Limb (tissue), 2 donors: ENCODE data around the gene RXYLT1.
"Not testable (repeated sequence)": the region's sequence is repeated elsewhere in the genome, so short reads cannot be mapped to it uniquely, and the experiment has no call there.

Experiments
- DNase-seq, 2 donors: peaks; one replicate each; pipeline ENCODE4 v3.0.0-alpha.2; 2016; ENCODE audit errors: extremely low spot score in 2 of 2

The RXYLT1 gene, protein sequence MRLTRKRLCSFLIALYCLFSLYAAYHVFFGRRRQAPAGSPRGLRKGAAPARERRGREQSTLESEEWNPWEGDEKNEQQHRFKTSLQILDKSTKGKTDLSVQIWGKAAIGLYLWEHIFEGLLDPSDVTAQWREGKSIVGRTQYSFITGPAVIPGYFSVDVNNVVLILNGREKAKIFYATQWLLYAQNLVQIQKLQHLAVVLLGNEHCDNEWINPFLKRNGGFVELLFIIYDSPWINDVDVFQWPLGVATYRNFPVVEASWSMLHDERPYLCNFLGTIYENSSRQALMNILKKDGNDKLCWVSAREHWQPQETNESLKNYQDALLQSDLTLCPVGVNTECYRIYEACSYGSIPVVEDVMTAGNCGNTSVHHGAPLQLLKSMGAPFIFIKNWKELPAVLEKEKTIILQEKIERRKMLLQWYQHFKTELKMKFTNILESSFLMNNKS

DNA sequence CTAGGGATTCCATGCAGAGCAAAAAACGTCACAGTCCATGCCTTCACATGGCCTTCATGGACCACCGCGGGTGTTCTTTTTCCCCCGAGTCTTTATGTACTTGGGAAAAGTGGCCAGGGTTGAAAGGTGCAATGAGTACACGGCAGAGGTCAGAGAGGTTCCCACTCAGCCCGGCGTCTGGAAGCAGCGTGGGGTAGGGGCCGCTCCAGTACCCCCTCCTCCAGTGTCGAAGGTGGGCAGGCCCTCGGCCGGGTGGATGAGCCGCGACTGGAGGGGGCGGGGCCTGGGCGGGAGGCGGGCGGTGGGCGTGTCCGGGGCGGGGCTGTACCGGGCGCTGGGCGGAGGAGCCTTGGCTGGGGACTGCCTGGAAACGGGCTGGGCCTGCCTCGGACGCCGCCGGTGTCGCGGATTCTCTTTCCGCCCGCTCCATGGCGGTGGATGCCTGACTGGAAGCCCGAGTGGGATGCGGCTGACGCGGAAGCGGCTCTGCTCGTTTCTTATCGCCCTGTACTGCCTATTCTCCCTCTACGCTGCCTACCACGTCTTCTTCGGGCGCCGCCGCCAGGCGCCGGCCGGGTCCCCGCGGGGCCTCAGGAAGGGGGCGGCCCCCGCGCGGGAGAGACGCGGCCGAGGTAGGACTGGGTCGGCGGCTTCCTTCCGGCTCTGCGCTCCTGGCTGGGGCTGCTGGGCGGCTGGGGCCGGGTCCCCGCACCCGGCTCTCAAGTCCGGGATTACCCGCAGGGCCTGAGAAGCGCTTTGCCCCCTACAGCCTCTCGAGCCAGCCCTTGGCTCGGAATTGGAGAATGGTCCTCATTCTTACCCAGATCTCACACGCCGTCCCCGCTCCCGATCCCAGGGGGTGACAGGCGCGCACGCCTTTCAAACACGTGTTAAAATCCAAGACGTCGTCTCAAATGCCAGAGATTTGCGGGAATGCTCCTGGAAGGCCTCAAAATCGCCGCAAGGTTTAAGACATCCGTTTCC, at the start of gene RXYLT1:
RXYLT1 (plus strand) TSS at position 412 of the 984 bp plus-strand sequence; CDS start at position 464, 52 bp downstream.
- peak; percentile 84 to 97 for DNase-seq

DNA sequence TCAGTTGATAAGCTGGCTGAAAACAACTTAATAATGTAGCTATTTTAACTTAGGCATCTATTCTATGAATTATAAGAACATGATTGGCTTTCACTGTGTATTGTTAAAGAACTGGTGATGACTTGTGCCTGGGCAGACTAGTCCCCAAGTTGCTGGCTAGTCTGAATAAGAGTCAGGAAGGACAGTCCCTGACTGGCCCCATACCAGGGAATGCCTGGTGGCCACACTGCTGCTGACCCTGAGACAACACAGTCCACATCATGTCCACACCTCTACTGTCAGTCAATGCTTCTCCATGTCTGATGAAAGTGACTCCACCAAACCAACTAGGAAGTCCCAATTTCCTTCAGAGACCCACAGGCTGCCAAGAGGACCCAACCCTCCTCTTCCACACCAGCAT, 46.9 kb upstream of the RXYLT1 start:
- not testable (repeated sequence) for DNase-seq

DNA sequence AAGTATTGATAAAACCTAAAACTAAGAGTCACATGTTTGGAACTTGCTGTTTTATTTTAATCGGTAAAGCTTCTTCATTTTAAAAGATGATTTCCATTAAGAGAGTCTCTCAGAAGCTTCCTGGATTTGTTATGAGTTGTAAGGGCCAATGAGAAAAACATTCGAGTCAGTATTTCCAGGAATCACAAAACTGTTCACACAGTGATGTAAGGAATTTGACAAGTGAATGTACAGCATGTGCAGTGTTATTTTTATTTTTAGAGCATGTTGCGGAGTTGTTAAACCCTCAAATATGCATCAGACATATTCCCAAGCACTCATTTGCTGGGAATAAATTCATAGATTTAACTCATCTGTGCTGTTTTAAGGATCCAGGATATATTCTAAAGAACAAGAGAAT, 46.1 kb upstream of the RXYLT1 start:
- DNase-seq = not testable (repeated sequence)

DNA sequence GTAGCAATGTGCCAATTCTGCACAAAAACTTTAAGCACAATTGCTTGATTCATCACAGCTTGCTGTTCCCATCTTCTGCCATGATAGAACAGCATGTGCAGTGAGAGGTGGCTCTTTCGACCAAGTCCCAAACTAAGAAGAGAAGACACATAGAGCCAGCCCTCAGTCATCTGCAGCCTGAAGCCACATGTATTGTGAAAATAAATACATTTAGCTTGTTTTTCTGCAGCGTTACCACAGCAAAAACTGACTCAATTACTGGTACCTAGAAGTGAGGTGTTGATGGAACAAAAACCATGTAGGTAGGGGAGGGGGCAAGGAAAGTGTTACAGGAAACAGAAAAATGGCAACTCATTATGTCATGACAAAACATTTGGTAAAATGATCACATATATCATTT, 39.2 kb upstream of the RXYLT1 start:
- not testable (repeated sequence) for DNase-seq

DNA sequence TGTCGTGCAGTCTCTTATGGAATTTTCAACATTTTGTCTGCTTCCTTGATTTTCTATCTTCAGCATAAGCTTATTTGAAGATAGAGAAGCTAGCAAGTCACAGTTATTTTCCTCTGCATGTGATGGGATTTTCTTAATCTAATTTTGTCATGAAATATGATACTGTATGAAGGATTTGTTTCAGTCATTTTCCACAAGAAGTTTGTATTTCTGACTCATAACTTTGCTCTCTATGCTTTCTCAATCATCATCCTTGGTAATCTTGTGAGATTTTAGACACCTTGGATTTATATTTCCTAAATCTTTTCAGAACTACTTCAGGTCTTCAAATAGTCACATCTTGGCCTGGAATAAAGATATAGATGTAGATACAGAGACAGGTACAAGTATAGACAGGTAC, 38.3 kb upstream of the RXYLT1 start:
- DNase-seq = not testable (repeated sequence)

DNA sequence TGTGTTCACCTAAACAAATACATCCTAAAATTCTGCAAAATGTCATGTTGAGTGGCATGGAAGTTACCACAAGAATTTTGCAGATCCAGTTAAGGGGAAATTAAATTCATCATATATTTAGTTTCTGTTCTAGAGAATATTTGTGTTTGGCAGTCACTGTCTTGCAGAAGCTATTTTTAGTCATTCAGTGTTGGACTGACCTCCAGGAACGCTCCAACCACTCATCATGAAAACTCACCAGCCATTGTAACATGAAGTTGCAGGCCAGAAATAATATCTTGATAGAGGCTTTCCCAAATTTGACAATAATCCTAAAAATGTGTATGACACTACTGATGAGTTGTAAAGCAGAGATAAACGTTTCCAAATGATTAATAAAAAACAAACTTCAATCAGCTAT, 35.6 kb upstream of the RXYLT1 start:
- DNase-seq = not testable (repeated sequence)

DNA sequence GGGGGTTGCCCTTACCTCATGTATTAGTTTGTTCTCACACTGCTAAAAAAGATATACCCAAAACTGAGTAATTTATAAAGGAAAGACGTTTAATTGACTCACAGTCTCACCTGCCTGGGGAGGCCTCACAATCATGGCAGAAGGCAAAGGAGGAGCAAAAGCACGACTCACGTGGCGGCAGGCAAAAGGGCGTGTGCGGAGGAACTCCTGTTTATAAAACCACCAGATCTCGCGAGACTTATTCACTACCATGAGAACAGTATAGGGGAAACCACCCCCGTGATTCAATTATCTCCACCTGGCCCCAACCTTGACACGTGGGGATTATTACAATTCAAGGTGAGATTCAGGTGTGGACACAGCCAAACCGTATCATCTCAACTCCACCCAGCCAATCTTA, 33.2 kb upstream of the RXYLT1 start:
- DNase-seq = not testable (repeated sequence)

DNA sequence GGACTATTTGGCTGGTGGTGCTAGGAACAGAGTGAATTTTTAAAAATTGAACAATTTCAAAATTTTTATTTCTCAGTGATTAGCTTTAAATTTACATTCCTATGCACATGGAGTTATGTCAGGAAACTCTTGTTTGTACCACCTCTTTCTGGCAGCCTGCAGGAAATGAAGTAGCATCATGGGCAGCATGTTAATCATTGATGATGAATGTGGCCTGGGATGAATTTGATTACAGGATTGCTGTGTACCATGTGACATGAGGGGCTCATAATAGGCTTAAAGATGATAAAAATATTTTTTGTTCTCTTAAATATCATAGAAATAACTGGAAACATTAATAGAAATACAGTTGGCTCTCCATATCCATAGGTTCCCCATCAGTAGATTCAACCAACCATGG, 32.6 kb upstream of the RXYLT1 start:
- not testable (repeated sequence) for DNase-seq

DNA sequence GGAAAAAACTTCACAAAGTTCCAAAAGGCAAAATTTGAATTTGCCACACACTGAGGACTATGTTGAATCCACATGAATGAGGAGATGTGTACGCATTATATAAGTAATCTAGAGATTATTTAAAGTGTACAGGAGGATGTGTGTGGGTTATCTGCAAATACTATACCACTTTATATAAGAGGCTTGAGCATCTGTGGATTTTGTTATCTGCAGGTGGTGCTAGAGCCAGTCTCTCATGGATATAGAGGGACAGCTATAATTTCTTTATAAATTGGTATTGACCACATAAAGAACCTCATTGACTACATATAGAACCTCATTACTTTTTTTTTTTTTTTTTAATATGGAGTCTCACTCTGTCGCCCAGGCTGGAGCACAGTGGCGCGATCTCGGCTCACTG, 32.2 kb upstream of the RXYLT1 start:
- no peak for DNase-seq

DNA sequence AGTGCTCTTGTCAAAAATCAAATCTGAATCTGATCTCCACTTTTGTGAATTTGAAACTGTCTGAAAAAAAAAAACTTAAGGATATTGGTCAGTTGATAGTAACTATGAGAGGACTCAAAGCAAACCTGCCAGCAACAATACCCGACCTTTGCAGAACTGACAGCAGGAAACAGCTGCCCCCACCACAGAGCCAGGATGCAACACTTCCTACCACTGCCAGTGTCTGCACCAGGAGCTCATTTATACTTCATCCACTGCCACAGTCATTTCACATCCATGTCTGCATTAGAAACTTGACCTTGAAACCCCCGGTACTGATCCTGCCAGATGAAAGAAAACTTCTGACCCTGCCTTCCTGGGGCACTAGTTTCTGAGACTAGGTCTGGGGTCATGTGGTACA, 27.4 kb upstream of the RXYLT1 start:
- no peak for DNase-seq

DNA sequence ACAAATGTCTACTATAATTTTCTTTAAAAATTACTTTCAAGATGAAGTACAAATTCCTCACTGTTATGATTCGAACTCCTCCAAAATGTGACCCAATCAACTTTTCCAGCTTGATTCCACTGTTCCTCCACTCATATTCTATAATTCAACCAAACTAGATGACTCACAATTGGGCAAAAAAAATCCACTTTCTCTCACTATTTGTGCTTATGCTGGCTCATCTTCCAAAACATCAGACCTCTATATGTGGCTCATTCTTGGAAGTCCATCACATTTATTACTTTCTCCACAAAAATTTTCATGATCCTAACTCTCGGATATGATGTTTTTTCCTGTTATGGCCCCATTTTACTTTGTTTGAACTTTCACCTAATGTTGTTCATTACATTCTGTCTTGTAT, 26.9 kb upstream of the RXYLT1 start:
- no peak for DNase-seq

DNA sequence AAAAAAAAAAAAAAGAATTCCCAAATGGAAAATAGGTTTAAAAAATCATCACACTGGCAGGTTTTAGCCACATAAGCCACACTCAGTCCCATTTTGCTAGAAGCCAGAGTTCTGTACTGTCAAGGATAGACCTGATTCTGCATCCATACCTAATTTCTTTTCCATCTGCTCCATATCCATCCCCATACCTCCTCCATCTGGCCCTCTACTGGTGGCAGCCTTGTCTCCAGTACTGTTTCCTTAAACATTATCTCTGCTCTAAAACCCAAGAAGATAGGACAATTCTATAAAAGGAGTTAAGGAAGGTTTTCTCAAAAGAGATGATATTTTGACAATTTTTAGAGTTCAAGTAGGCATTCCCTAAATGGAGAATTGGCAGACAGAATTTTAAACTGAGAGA, 26.0 kb upstream of the RXYLT1 start:
- no peak for DNase-seq

DNA sequence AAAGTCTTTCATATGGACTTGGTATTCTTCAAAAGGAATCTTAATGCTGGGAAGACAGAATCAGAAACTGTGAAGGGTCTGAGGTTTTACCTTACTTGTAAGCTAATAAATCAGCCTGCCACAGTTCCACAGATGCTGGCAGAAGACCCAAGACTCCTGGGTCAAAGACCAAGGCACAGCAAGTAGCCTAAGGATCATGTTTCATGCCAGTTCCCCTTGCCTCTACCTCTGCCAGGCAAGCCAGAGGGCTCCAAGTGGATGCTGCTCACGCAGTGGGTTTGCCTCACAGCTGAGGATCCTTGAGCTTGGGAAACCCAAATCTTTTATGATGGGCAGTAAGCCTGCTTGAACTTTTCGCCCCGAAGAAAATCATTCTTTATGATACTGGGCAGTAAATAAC, 15.2 kb upstream of the RXYLT1 start:
- DNase-seq = no peak

DNA sequence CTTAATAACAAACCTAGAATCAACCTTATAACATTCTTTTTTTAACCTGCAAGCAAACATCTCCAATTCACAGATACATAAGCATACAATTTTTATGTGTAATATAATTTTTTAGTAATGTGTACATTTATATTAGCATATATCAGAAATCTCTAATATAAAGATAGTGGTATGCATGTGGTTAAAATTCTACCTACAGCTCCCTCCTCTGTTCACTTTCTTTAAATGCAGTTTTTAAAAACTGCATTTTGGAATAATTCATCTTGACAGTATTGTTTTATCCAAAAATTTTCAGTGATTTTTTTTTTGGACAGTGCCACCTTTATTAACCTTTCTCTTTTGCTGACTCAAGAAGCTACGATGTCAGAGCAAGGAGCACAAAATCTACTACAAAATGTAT, 13.2 kb upstream of the RXYLT1 start:
- no peak for DNase-seq

DNA sequence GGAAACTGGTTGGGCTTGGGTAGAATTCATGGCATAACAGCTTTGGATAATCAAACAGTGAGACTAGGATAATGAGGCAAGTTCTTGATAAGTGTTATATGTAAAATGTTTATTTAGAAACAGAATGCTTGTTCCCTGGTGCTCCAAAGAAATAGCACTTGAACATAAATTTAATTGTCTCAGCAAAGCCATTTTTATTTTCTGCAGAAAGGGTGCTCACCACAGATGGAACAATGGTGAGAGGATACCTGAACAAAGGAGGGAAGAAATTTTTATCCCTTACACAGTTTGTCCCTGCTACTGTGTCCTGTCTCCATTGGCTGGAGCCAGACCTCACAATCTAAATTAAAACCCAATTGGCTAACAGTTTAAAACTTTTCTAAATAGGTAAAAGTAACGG, 9.3 kb upstream of the RXYLT1 start:
- DNase-seq = no peak

DNA sequence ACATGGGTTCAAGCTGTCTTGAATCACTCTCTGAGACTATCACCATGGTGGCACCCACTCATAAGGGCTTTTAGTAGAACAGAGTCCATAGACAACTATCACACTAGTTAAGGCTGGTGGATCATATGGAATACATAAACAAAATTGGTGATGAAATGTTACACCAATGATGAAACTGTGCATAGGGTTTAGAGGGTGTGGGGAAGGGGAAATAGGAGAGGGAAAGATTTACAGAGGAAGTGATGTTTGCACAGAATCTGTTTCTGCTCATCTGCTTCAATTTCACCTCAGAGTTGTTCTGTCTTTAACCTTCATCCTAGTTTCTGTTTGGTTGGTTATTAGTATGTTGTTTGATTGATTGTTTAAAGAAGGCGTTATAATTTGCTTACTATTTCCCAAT, 2.4 kb upstream of the RXYLT1 start:
- no peak for DNase-seq

DNA sequence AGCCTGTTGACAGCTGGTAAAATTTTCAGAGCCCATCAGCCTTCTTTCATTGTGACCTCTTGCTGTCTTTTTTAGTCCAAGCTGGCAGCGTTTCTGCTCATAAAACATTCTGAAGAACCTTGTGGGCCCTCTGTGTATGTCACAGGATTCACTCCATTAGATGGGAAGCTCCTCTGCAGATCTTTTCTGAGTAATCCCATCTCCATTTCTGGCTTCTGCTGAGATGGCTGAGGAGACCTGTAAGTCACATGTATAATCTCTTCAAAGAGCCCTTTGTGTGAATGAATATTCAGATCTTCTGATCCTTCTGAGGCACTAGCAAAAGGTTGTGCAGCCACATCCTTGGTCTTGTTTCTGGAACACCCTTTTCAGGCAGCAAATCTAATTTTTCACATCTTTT, 2.8 kb downstream of the RXYLT1 start:
- DNase-seq = no peak

DNA sequence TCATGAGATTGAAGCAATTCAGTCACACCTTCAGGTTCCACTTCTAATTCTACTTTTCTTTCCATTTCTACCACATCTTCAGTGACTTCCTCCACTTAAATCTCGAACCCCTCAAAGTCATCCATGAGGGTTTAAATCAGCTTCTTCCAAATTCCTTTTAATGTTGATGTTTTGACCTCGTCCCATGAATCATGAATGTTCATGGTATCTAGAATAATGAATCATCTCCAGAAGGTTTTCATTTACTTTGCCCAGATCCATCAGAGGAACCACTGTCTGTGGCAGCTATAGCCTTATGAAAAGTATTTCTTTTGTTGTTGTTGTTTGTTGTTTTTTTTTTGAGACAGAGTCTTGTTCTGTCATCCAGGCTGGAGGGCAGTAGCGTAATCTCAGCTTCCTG, 7.6 kb downstream of the RXYLT1 start:
- DNase-seq = no peak

DNA sequence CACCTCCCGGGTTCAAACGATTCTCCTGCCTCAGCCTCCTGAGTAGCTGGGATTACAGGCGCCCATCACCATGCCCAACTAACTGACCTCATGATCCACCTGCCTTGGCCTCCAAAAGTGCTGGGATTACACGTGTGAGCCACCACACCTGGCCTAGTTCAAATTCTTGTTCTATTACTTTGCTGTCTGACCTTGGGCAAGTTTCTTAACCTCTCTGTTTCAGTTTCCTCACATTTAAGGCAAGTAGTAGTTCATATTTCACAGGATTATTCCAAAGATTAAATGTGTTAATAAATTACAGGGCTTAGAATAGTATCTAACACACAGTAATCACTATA, 10.9 kb downstream of the RXYLT1 start:
- DNase-seq = no peak

DNA sequence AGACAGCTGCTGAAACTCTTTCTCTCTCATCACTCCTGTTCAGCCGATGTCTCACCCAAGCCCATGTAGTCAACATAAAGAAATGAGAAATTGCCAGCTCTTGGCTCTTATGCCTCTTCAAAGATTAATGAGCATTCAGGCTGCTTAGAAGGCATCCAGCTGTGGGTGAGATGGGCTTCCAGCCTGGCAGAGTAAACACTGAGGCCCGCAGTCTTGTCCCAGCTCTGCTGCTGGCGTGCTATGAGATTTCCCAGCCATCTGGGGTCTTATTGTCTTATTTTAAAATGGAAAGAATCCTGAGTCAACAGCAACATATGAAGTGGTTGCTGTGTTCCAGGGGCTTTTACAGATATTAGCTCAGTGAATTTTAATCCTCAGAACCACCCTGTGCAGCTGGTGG, 12.6 kb downstream of the RXYLT1 start:
- DNase-seq = no peak

DNA sequence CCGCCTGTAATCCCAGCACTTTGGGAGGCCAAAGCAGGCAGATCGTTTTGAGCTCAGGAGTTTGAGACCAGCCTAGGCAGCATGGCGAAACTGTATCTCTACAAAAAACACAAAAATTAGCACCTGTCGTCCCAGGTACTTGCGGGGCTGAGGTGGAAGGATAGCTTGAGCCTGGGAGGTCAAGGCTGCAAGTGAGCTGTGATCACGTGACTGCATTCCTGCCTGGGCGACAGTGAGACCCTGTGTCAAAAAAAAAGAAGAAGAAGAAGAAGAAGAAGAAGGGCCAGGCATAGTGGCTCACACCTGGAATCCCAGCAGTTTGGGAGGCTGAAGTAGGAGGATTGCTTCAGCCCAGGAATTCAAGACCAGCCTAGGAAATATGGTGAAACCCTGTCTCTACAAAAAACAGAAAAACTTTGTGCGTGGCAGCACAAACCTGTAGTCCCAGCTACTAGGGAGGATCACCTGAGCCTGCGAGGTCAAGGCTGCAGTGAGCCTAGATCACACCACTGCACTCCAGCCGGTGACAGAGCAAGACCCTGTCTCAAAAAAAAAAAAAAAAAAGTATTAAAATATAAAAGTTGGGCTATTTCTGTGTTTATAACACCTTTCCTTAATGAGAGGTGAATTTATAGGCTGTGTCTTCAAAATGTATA, 15.5 kb downstream of the RXYLT1 start:
- DNase-seq = no peak

DNA sequence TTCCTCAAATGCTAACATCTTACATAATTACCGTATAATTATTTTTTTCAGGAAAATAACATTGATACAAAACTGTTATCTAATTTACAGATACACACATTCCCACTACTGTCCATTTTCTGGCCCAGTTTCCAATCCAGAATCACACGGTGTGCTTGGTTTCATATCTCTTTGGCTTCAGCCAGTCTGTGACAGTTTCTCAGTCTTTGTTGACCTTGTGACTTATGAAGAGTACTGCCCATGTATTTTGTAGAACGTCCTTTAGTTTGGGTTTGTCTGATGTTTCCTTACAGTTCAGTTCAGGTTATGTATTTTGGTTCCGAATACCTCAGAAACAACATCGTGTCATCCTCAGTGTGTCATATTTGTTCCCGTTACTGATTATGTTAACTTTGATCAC, 16.2 kb downstream of the RXYLT1 start:
- DNase-seq = no peak
